GM11168 (cell line): Measurements from ENCODE around the gene GCLC.

ENCODE experiments used
- in situ Hi-C: fragments of 300-500 bp; cut with MboI; formaldehyde crosslinking; loops from one replicate; pipeline ENCODE4 v1.12.0; 2022; ENCODE audit warnings: low sequenced_read_pairs; ENCODE audit not compliant: unreplicated experiment

The GCLC gene

GRCh38 chr6:53528107-53528506, 16.8 kb downstream of the GCLC start:
- in situ Hi-C loops, result no loop called here

GRCh38 chr6:53527249-53527765, 17.6 kb downstream of the GCLC start:
- in situ Hi-C loops, result no loop called here

DNA sequence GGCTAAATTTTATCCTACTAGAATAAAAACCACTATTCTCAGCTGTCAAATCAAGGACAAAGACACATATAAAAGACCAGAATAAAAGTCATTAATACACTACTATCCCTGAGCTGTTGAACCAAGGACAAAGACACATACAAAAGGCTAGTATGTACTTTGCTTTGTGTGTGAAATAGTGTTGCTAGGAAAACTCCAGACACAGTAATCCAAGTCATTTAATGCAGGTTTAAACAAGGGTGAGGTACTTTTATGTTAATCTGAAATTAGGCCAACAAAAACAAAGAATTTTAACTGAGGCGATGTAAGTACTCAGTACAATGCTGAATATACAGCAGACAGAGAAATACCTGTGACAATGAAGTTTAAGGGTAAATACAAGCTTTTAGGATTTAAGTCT, 18.9 kb downstream of the GCLC start:
- in situ Hi-C loops, result no loop called here

- in situ Hi-C loops, result no loop called here
These were observed 20.5 kb downstream of the GCLC start for GRCh38 chr6:53524455-53524815.

DNA sequence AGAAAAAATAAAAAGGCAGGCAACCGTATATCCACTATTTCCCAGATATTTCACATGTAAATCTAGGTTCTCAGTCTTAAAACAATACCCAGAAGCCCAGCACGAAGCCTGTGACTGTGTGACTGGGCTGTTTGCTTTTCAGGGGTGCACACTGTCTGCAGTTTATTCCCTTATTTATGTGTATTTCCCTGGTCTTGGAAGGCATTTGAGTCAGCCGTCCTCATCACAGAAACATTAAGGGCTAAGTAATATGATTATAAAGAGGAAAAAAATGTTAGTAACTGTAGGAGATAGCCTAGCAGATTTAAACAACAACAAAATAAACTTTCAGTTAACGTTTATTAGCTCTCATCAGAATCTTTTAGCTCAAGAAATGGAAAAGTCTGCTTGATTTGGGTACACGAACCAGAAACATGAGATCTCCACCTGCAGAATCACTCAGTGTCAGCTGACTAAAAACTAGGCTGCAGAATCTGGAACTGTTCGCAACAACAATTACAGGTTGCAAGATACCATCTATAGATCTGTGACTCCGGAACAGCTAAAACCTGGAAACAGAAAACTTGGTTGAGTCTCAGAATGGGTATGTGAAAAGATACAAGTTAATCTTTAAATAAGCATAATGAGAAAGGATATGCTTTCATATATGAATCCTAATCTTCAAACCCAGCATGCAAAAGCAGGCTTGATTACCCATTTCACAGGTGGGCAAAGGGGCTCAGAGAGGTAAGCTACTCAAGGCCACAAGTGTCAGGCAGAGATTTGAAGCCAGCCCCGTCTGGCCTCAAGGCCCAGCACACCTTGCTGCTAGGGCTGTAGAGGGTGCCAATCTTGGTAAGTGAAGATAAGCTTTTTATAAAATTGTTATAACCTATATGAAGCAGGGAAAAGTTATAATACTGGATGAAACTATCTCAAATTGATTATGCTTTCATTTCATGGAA, 21.1 kb downstream of the GCLC start:
- in situ Hi-C loops, result no loop called here

- in situ Hi-C loops, result no loop called here
These were observed 24.5 kb downstream of the GCLC start for GRCh38 chr6:53520320-53520928.

- in situ Hi-C loops, result no loop called here
These were observed 26.0 kb downstream of the GCLC start for GRCh38 chr6:53518862-53519261.

GRCh38 chr6:53517021-53517420, 27.9 kb downstream of the GCLC start:
- in situ Hi-C loops, result no loop called here

DNA sequence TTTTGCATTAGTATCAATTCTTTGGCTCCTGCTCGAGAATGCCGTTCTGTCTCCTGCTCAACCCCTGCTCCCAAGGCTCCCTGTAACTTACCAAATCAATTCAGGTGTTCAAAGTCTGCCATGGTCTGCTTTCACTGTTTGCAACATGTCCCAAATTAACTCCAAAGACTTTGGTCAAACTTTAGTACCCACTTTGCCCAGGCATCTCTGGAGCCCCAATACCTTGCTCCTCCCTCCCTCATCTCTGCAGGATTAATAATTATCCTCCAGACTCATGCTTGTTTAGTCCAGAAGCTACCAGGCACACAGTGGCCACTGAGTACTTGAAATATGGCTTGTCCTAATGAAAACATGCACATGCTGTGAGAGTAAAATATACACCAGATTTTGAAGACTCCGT, 30.2 kb downstream of the GCLC start:
- in situ Hi-C loops, result no loop called here

GRCh38 chr6:53513519-53513966, 31.4 kb downstream of the GCLC start:
- in situ Hi-C loops, result no loop called here

DNA sequence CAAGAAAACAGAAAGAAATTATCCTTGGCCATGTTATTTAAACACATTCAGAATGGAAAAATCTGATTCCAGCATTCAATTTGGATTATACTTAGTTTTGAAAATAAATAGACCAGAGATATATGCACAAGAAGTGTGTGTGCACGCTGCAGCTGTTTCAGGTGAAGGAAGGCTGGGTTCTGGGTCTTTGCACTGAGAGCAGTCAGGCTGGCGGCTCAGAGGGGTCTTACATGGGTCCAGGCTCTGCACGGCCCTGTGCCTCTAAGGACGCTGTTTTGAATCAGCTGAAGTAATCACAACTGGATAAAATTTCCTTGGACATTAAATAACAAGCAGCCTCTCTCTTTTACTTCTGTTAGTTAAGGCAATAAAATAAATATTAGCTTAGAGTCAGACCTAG, 31.8 kb downstream of the GCLC start:
- in situ Hi-C loops, result no loop called here

DNA sequence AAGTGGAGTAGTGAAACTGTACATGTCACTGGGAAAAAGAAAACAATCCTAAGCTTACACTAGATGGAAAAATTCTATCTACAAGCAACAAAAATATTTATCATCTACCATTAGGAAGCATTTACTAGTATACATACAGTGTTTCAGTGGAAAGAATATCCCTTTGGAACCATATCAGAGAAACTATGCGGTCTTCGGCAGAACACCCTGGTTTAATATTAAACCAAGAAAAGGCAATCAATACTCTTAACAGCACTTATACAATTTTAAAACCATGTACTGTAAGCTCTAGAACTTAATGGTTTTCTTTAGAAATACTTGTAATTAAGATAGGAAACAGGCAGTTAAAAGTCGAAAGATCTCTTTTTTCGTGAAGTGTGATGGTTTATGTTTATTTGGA, 32.3 kb downstream of the GCLC start:
- in situ Hi-C loops, result no loop called here

DNA sequence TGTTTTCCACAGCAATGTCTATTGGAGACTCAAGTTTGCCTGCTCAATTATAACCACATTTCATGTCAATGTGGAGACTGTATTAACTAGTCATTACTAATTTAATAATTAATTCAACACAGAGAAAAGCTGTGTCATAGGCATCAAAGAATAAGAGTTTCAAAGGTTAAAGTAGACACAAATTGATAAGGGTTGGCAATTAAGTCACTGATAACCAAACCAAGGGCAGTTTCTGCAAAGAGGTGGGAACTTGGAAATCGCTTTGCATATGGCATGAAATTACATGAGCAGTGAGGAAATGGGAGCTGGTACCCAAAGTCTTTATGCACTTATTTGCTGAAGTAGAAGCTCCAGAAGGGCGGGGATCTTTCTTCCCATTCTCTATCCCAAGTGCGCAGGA, 34.2 kb downstream of the GCLC start:
- in situ Hi-C loops, result no loop called here

DNA sequence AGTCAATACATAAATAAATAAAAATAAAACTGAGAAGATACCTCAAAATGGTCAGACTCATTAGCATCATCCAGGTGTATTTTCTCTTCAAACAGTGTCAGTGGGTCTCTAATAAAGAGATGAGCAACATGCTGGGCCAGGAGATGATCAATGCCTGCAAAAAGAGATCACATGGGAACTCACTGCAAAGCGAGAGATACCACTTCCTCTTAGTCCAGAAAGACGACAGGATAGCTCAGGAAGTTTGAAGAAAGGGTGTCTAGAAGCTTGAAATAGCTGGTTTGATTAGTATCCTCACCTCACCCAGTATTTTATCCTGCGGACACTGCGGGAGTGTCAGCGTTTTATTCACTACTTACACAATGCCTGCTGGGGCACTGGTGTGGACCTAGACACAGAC, 38.0 kb downstream of the GCLC start:
- in situ Hi-C loops, result no loop called here

DNA sequence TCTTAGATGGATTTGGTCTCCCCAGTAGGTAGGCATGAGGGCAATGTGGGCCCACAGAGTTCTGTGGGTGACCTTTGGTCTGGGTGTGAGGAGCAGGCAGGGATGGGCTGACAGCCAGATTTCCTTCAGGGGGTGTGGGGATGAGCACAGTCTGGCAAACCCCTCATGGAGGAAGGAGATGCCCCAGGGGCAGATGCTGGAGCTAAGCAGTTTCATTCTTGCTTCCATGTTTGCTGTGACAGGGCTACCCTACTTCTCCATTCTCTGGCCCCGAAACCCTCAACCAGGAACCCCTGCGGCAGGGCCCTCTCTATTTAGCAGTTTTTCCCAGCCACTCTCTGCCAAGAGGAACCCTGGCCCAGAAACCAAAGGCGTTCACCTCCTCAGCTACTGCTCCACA, 40.4 kb downstream of the GCLC start:
- in situ Hi-C loops, result no loop called here

DNA sequence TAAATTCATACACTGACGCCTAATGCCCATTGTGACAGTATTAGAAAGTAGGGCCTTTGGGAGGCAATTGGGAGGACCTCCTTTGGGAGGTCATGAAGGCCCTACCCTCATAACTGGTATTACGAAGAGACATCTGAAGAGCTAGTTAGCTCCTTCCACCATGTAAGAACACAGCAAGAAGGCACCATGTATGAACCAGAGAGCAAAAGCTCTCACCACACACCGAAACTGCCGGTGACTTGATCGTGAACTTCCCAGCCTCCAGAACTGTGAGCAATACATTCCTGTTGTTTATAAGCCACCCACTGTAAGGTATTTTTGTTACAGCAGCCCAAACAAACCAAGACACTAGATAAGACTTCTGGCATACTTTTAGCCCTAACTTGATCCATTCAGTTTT, 41.8 kb downstream of the GCLC start:
- in situ Hi-C loops, result no loop called here

- in situ Hi-C loops, result no loop called here
These were observed 43.5 kb downstream of the GCLC start for GRCh38 chr6:53501432-53501831.

GRCh38 chr6:53500095-53500494, 44.8 kb downstream of the GCLC start:
- in situ Hi-C loops, result no loop called here

DNA sequence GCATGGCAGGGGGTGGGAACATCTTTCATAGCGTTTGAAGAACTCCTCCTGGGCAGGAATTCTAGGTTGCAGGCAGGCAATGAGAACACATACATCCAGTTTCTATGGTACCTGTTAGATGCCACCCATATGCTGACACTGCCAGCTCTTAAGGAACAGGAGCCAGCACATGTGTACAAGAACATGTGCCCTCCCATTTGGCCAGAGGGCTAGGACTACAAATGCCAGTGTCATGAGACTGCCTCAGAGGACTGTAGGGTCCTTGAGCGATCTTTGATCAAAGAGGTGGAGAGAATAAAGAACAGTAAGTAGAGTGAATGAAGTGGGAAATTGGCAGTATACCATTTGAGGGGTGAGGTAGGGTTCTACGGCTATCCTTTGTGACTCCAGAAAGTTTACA, 45.8 kb downstream of the GCLC start:
- in situ Hi-C loops, result no loop called here

- in situ Hi-C loops, result no loop called here
These were observed 46.3 kb downstream of the GCLC start for GRCh38 chr6:53498649-53499048.

DNA sequence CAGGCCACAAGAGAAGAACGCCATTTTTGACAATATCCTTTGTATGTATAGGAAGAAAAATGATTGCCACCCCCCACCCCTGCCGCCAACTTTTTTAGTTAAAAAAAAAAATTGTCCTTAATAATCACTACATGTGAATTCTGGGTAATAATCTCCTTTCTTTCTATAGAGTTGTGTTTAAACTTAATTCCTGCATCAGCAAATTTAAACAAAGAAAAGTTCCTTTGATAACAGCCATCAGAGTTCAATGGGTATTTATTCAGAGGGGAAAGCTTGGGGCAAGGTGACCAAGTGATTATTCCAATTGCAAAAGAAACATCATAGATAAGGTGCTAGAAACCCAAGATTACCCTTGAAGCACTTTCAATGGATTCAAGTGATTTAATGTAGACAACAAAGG, 47.0 kb downstream of the GCLC start:
- in situ Hi-C loops, result no loop called here
